GM12865 (cell line): ENCODE results near the gene CD300C.

Source experiments
- DNase-seq: peaks from one replicate; pipeline ENCODE4 v3.0.0; 2010; ENCODE audit warnings: low read depth
- H3K4me3 ChIP-seq: 2 replicates; pipeline ENCODE4 v1.5.1; 2011; ENCODE audit warnings: mild to moderate bottlenecking, low read depth, low read length, control low read depth
- CTCF ChIP-seq: IDR thresholded peaks from 2 replicates; pipeline ENCODE4 v1.5.1; 2011; ENCODE audit warnings: low read length, control low read depth, low read depth, inconsistent platforms; ENCODE audit not compliant: insufficient read depth; ENCODE audit errors: missing control alignments

Gene CD300C

DNA sequence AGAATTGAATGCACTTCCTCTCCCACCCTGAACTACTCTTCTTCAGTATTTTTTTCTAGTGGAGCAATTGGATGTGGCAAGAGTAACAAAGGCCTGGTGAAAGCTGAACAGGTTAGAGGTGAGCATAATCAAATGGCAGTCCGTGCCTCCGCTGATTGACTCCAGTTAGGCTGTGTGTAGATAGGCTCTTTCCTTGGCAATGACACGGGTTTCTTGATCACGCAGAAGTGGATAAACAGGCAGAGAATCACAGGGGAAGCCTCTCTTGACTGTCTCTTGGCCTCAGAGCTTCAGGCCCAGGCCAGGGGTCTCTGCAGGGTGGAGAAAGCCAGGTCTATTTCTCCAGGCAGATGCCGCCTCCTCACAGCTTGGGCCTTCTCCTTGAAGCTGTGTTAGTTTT is 18.8 kb downstream of the CD300C start:
- DNase-seq = no peak
- no peak for TF ChIP-seq CTCF
- H3K4me3 ChIP-seq = no peak overlapping the region

- no peak overlapping the region for H3K4me3 ChIP-seq
- no peak for TF ChIP-seq CTCF
Measured at GRCh38 chr17:74526681-74527080, 19.2 kb downstream of the CD300C start.

GRCh38 chr17:74525781-74526288 is 20.1 kb downstream of the CD300C start:
- no peak for TF ChIP-seq CTCF
- no peak overlapping the region for H3K4me3 ChIP-seq
- DNase-seq = no peak

More at GRCh38 chr17:74526681-74527080, 19.2 kb downstream of the CD300C start:
- DNase-seq = no peak

DNA sequence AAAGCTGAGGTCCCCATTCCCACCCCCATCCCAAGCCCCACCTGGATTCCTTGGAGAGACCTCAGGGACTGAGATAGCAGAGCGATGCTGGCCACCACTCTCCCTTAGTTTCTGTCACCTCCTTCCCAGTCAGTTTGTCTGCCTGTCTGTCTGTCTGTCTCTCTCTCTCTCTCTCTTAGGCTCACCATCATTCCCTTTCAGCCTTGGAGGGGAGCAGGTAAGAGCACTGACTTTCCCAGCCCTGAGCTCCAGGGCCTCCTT is 20.5 kb downstream of the CD300C start:
- TF ChIP-seq CTCF = no peak
- no peak for DNase-seq
- H3K4me3 ChIP-seq = no peak overlapping the region

DNA sequence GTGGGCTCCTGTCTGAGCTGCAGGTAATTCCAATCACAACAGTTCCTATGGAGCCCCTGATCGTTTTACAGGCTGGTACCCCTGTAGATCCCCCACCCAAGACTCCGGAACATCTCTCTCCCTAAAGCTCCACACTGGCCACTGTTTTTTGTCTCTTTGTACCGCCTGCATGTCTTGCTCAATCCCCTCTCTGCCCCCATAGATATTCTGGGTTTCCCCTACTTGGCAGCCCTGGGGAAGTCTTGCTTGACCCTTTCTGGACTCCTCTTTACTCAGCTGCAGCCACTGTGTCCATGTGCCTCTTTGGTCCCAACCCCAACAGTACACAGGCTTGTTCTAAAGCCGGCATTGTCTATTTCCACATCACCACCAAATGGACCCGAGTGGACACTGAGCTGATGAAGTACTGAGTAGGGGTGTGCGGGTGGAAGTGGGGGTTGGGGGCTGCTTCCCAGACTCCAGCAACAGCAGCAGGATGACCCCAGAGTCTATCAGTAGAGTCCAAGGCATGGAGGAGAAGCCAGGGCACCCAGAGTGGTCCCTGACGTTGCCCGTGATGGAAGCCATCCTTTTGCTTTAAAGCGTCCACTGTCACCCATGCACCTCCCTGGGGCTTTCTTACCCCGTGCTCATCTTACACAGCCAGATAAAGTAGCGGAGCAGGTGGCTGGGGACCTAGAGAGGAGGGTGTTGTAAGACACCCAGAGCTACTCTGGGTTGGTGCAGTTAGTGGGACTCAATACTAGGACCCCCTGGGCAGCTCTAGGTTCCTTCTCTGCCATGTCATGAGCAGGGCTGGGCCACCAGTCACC is 21.1 kb downstream of the CD300C start:
- DNase-seq = no peak
- no peak overlapping the region for H3K4me3 ChIP-seq
- no peak for TF ChIP-seq CTCF

- no peak overlapping the region for H3K4me3 ChIP-seq
- no peak for TF ChIP-seq CTCF
- no peak for DNase-seq
Measured at GRCh38 chr17:74523308-74523707, 22.6 kb downstream of the CD300C start.
